Liver (tissue), 9 donors: Measurements from ENCODE around the gene CYP24A1. TPM values are rescaled to one million over a fixed set of nuclear protein-coding genes. Genes with fewer than 3 reads are reported as not detected.

ENCODE experiments used
- DNase-seq: peaks from one replicate; pipeline ENCODE4 v3.0.0-alpha.2; 2017; ENCODE audit warnings: low spot score
- H3K27ac ChIP-seq, 2 donors: one replicate each; pipeline ENCODE4 v1.7.0; 2013; ENCODE audit warnings: inconsistent platforms in 2 of 2, low read length in 2 of 2, control low read depth in 1 of 2, low read depth in 1 of 2, mild to moderate bottlenecking in 1 of 2
- H3K27me3 ChIP-seq, 4 donors: one replicate each; pipeline versions ENCODE4 v1.6.1 to v1.7.0; 2013; ENCODE audit warnings: low read length in 3 of 4, inconsistent platforms in 1 of 4, mild to moderate bottlenecking in 1 of 4, moderate library complexity in 1 of 4; ENCODE audit not compliant: control insufficient read depth in 4 of 4, insufficient read depth in 4 of 4
- H3K36me3 ChIP-seq, 4 donors: one replicate each; pipeline versions ENCODE4 v1.6.1 to v1.7.0; 2013; ENCODE audit warnings: low read length in 3 of 4, mild to moderate bottlenecking in 3 of 4, low read depth in 1 of 4, moderate library complexity in 1 of 4; ENCODE audit not compliant: control insufficient read depth in 4 of 4, insufficient read depth in 3 of 4
- H3K4me1 ChIP-seq, 4 donors: one replicate each; pipeline versions ENCODE4 v1.6.1 to v1.7.0; 2013; ENCODE audit warnings: low read length in 3 of 4, mild to moderate bottlenecking in 3 of 4, moderate library complexity in 1 of 4; ENCODE audit not compliant: control insufficient read depth in 4 of 4, insufficient read depth in 4 of 4
- H3K4me3 ChIP-seq, 3 donors: one replicate each; pipeline versions ENCODE4 v1.6.1 to v1.7.0; 2013; ENCODE audit warnings: low read length in 3 of 3, control low read depth in 1 of 3, low read depth in 1 of 3, mild to moderate bottlenecking in 1 of 3
- H3K9ac ChIP-seq, 2 donors: one replicate each; pipeline ENCODE4 v1.7.0; 2013; ENCODE audit warnings: low read length in 2 of 2, mild to moderate bottlenecking in 2 of 2, moderate library complexity in 2 of 2, control low read depth in 1 of 2, low read depth in 1 of 2
- H3K9me3 ChIP-seq, 4 donors: one replicate each; pipeline versions ENCODE4 v1.6.1 to v1.7.0; 2013; ENCODE audit warnings: low read length in 3 of 4; ENCODE audit not compliant: control insufficient read depth in 4 of 4
- ATF3 ChIP-seq: IDR thresholded peaks from 2 replicates; pipeline ENCODE4 v1.6.1; 2016; ENCODE audit warnings: antibody characterized with exemption
- EGR1 ChIP-seq, 2 donors: IDR thresholded peaks; 2 replicates each; pipeline ENCODE4 v1.6.1; 2016 to 2018; ENCODE audit warnings: antibody characterized with exemption in 2 of 2, low read depth in 2 of 2
- FOXA1 ChIP-seq: IDR thresholded peaks from 2 replicates; pipeline ENCODE4 v1.6.1; 2016; ENCODE audit warnings: antibody characterized with exemption
- FOXA2 ChIP-seq: IDR thresholded peaks from 2 replicates; pipeline ENCODE4 v1.6.1; 2016; ENCODE audit warnings: antibody characterized with exemption
- GABPA ChIP-seq, 2 donors: IDR thresholded peaks in 1 of 2; conservative IDR thresholded peaks in 1 of 2; 2 replicates each; pipeline ENCODE4 v1.6.1; 2016; ENCODE audit warnings: antibody characterized with exemption in 2 of 2, mild to moderate bottlenecking in 1 of 2, moderate library complexity in 1 of 2
- HNF4A ChIP-seq, 2 donors: conservative IDR thresholded peaks; 2 replicates each; pipeline ENCODE4 v1.6.1; 2016; ENCODE audit warnings: antibody characterized with exemption in 2 of 2, mild to moderate bottlenecking in 2 of 2
- HNF4G ChIP-seq: IDR thresholded peaks from 2 replicates; pipeline ENCODE4 v1.6.1; 2016; ENCODE audit warnings: antibody characterized with exemption
- JUND ChIP-seq, 2 donors: IDR thresholded peaks; 2 replicates each; pipeline ENCODE4 v1.6.1; 2016; ENCODE audit warnings: antibody characterized with exemption in 2 of 2
- NR2F2 ChIP-seq: IDR thresholded peaks from 2 replicates; pipeline ENCODE4 v1.6.1; 2016; ENCODE audit warnings: antibody characterized with exemption
- RAD21 ChIP-seq, 2 donors: IDR thresholded peaks; 2 replicates each; pipeline ENCODE4 v1.6.1; 2016; ENCODE audit warnings: antibody characterized with exemption in 2 of 2, mild to moderate bottlenecking in 2 of 2
- REST ChIP-seq: IDR thresholded peaks from 2 replicates; pipeline ENCODE4 v1.6.1; 2016; ENCODE audit warnings: antibody characterized with exemption, mild to moderate bottlenecking
- RXRA ChIP-seq, 2 donors: IDR thresholded peaks; 2 replicates each; pipeline ENCODE4 v1.6.1; 2017 to 2018; ENCODE audit warnings: antibody characterized with exemption in 2 of 2, mild to moderate bottlenecking in 1 of 2
- SP1 ChIP-seq: IDR thresholded peaks from 2 replicates; pipeline ENCODE4 v1.6.1; 2018; ENCODE audit warnings: antibody characterized with exemption, mild to moderate bottlenecking
- TAF1 ChIP-seq: conservative IDR thresholded peaks from 2 replicates; pipeline ENCODE4 v1.6.1; 2016; ENCODE audit warnings: antibody characterized with exemption, mild to moderate bottlenecking
- YY1 ChIP-seq: IDR thresholded peaks from 2 replicates; pipeline ENCODE4 v1.6.1; 2016; ENCODE audit warnings: antibody characterized with exemption, mild to moderate bottlenecking
- WGBS: extraction: QIAGEN DNeasy Blood & Tissue Kit; methylation state at CpG from one replicate; pipeline ENCODE4 v1.1.7; 2013; 5-methylcytosine and 5-hydroxymethylcytosine counted together
- polyA plus RNA-seq, 2 donors: library from polyadenylated mRNA; stranded (reverse) in 1 of 2; unstranded in 1 of 2; fragments of 200-250 nt in 1 of 2; fragments of >200 nt in 1 of 2; fragmentation: Nextera tagmentation in 1 of 2; extraction: Ambion mirVana in 1 of 2; gene quantifications; one replicate each; pipeline versions ENCODE4 v1.2.1 to v1.2.3, GENCODE V29; 2013 to 2015
- total RNA-seq, 2 donors: library from RNA; depleted of rRNA; stranded (reverse); fragments of >200 nt; gene quantifications; one replicate each; pipeline ENCODE4 v1.2.3, GENCODE V29; 2014
- TF ChIP-seq, protein P1 (sequence below): fragments of 150-350 bp; IDR thresholded peaks from 2 replicates; pipeline ENCODE4 v1.5.1; 2017; ENCODE audit warnings: improper control_type of control experiment, low read depth, low read length; ENCODE audit not compliant: missing input control
- TF ChIP-seq, protein P2 (sequence below): IDR thresholded peaks from 2 replicates; pipeline ENCODE4 v1.6.1; 2016; ENCODE audit warnings: antibody characterized with exemption
- TF ChIP-seq, protein P3 (sequence below): IDR thresholded peaks from 2 replicates; pipeline ENCODE4 v1.6.1; 2016; ENCODE audit warnings: antibody characterized with exemption
- donor health status: healthy.
- donor health status: healthy.
- donor health status: healthy.
- donor health status: healthy.
- donor health status: healthy.

Gene CYP24A1
- total and polyA plus RNA-seq, 4 donors = not detected

DNA sequence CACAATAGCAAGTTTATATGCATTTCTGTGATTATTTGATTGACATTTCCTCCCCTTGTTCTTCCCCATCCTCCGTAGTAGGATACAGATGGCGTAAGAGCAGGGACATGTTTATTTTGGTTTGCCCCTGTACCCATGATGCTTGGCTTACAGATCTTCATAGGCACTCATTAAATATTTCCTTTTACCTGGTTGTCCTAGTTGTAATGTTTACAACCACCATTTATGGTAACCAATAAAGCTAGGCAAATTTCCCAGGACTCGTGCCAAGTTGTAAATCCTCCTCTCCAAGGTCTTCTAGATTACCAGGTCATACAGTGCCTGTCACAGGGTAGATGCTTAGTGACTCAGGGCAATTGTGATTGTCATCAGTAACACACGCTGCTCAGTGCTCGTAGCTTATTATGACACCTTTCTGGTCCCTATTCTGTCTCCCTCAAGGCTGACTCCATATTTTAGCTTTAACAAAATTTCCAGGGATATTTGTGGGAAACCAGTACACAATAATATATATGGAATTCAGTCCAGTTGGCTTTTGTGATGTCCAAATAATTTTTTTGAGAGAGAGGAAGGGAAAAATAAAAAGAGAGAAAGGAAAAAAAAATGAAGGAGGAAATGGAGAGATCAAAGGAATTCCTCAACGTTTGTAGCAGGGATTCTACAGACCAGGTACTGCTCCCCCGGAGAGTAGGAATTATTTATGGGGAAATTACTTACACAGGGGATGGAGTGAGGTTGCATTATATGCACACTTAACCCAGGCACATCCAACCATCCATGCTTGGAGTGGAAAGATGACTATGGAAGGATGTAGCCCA, 24.6 kb downstream of the CYP24A1 start:
- TF ChIP-seq HNF4G (no peak), EGR1 (IDR thresholded peaks at IDR 0.05; ENCODE audit: low read depth in 2 of 2) (no peak), SP1 (peak; percentile 53), NR2F2 (no peak), TAF1 (no peak), ATF3 (no peak), FOXA1 (no peak), FOXA2 (no peak), GABPA (IDR thresholded peaks at IDR 0.05 in 1 of 2, conservative IDR thresholded peaks at IDR 0.05 in 1 of 2) (no peak), RAD21 (IDR thresholded peaks at IDR 0.05) (no peak), HNF4A (conservative IDR thresholded peaks at IDR 0.05) (peak; percentile 20 to 59), RXRA (IDR thresholded peaks at IDR 0.05) (peak; percentile 44 to 74), JUND (IDR thresholded peaks at IDR 0.05) (no peak), YY1 (peak; percentile 43), REST (no peak)
- TF ChIP-seq, protein P1, sequence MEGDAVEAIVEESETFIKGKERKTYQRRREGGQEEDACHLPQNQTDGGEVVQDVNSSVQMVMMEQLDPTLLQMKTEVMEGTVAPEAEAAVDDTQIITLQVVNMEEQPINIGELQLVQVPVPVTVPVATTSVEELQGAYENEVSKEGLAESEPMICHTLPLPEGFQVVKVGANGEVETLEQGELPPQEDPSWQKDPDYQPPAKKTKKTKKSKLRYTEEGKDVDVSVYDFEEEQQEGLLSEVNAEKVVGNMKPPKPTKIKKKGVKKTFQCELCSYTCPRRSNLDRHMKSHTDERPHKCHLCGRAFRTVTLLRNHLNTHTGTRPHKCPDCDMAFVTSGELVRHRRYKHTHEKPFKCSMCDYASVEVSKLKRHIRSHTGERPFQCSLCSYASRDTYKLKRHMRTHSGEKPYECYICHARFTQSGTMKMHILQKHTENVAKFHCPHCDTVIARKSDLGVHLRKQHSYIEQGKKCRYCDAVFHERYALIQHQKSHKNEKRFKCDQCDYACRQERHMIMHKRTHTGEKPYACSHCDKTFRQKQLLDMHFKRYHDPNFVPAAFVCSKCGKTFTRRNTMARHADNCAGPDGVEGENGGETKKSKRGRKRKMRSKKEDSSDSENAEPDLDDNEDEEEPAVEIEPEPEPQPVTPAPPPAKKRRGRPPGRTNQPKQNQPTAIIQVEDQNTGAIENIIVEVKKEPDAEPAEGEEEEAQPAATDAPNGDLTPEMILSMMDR = no peak
- TF ChIP-seq, protein P2, sequence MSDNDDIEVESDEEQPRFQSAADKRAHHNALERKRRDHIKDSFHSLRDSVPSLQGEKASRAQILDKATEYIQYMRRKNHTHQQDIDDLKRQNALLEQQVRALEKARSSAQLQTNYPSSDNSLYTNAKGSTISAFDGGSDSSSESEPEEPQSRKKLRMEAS = no peak
- TF ChIP-seq, protein P3, sequence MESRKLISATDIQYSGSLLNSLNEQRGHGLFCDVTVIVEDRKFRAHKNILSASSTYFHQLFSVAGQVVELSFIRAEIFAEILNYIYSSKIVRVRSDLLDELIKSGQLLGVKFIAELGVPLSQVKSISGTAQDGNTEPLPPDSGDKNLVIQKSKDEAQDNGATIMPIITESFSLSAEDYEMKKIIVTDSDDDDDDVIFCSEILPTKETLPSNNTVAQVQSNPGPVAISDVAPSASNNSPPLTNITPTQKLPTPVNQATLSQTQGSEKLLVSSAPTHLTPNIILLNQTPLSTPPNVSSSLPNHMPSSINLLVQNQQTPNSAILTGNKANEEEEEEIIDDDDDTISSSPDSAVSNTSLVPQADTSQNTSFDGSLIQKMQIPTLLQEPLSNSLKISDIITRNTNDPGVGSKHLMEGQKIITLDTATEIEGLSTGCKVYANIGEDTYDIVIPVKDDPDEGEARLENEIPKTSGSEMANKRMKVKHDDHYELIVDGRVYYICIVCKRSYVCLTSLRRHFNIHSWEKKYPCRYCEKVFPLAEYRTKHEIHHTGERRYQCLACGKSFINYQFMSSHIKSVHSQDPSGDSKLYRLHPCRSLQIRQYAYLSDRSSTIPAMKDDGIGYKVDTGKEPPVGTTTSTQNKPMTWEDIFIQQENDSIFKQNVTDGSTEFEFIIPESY = peak; percentile 16
- no peak for DNase-seq
- H3K9me3 ChIP-seq = no peaks in the 10 kb centered on the region
- H3K36me3 ChIP-seq = no peaks in the 10 kb centered on the region
- H3K9ac ChIP-seq = no peak overlapping the region
- H3K4me3 ChIP-seq = no peak overlapping the region
- peaks cover 0 to 4% (median 0%) of the 10 kb centered on the region in 4 donors for H3K4me1 ChIP-seq
- 47% methylated on average over 7 of the region's 7 CpGs for WGBS
- no peaks in the 10 kb centered on the region for H3K27me3 ChIP-seq
- no peak overlapping the region for H3K27ac ChIP-seq
